ENCODE results near the gene WNT1.

The WNT1 gene

GRCh38 chr12:48978291-48978740 is at the start of gene WNT1:
Gene WNT1, plus strand, starts transcription at chr12:48978322. Its CDS starts 329 bp downstream, at chr12:48978651.
- Histone ChIP-seq H3K27ac (no peak within 1 kb of the TSS), H3K36me3 (ENCODE audit: insufficient read depth) (no peaks in the 10 kb centered on the region), H2AFZ (ENCODE audit: low read depth) (peak within 1 kb of the TSS; percentile 87), H3K27me3 (ENCODE audit: insufficient read depth, low read depth) (peaks cover 41% of the 10 kb centered on the region), H3K4me2 (peak within 1 kb of the TSS; percentile 51), H4K20me1 (ENCODE audit: insufficient read depth) (no peaks in the 10 kb centered on the region), H3K4me1 (ENCODE audit: low read depth, poor library complexity, severe bottlenecking) (peaks cover 27% of the 10 kb centered on the region), H3K9ac (no peak within 1 kb of the TSS; the same call in 1 of the 2 replicates), H3K79me2 (ENCODE audit: insufficient read depth, low read depth) (no peaks in the 10 kb centered on the region), H3K4me3 (IDR thresholded peaks at IDR 0.05; ENCODE audit: insufficient read depth, low read depth, low read length) (no peak within 1 kb of the TSS)
- peak; percentile 53; the same call in 1 of the 2 replicates for TF ChIP-seq CTCF (conservative IDR thresholded peaks at IDR 0.05; ENCODE audit: low read depth, low read length)

DNA sequence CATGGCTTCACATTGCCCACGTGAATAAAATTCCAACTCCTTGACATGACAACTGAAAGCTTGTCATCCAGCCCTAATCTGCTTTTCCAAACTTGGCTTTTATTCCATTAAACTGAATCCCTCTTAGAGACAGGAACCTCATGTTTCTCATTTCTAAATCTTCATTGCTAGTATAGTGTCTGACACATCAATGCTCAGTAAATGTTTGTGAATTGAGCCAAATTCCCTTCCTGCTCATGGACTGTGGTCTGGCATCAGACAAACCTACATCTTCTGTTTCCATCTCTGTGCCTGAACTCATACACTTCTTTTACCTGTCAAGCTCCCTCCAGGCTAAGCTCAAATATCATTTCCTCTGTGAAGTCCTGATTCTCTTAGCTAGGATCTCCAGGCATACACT is 48.6 kb upstream of the WNT1 start:
- Histone ChIP-seq H4K20me1 (ENCODE audit: insufficient read depth) (no peaks in the 10 kb centered on the region), H3K36me3 (ENCODE audit: insufficient read depth) (0 out of 2 replicates have a peak, but pooled peaks cover 2% of the 10 kb centered on the region), H3K4me2 (no peak overlapping the region)

DNA sequence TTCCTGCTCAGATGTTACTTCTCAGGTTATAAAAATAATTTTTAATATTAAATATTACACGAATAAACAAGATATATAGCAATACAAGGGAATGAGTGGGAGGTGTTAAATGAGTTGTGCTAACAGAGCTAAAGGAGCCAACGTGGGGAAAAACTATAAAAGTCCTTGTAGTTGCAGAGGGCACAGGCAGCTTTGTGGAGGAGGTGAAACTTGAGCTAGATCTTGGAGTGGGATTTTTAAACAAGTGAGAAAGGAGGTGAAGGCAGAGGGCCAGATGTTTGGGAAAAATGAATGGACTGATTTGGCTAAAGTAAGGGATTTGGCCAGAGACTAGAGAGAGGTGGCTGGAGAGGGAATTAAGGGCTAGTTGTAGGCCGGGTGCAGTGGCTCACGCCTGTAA is 47.6 kb upstream of the WNT1 start:
- Histone ChIP-seq H3K36me3 (ENCODE audit: insufficient read depth) (0 out of 2 replicates have a peak, but pooled peaks cover 3% of the 10 kb centered on the region), H3K9ac (no peak overlapping the region), H3K27me3 (ENCODE audit: insufficient read depth, low read depth) (no peaks in the 10 kb centered on the region), H3K27ac (no peak overlapping the region), H3K4me2 (no peak overlapping the region), H3K4me1 (ENCODE audit: low read depth, poor library complexity, severe bottlenecking) (peaks cover 27% of the 10 kb centered on the region), H4K20me1 (ENCODE audit: insufficient read depth) (no peaks in the 10 kb centered on the region), H3K4me3 (IDR thresholded peaks at IDR 0.05; ENCODE audit: insufficient read depth, low read depth, low read length) (no peak overlapping the region), H2AFZ (ENCODE audit: low read depth) (no peak overlapping the region), H3K79me2 (ENCODE audit: insufficient read depth, low read depth) (no peaks in the 10 kb centered on the region)
- TF ChIP-seq CTCF (conservative IDR thresholded peaks at IDR 0.05; ENCODE audit: low read depth, low read length), result no peak

More for the DNA sequence above, 48.6 kb upstream of the WNT1 start:
- Histone ChIP-seq H3K9ac (no peak overlapping the region), H2AFZ (ENCODE audit: low read depth) (no peak overlapping the region), H3K79me2 (ENCODE audit: insufficient read depth, low read depth) (no peaks in the 10 kb centered on the region), H3K4me1 (ENCODE audit: low read depth, poor library complexity, severe bottlenecking) (peaks cover 27% of the 10 kb centered on the region), H3K27ac (no peak overlapping the region), H3K4me3 (IDR thresholded peaks at IDR 0.05; ENCODE audit: insufficient read depth, low read depth, low read length) (no peak overlapping the region), H3K27me3 (ENCODE audit: insufficient read depth, low read depth) (no peaks in the 10 kb centered on the region)
- no peak for TF ChIP-seq CTCF (conservative IDR thresholded peaks at IDR 0.05; ENCODE audit: low read depth, low read length)

- H3K36me3 ChIP-seq (ENCODE audit: insufficient read depth), result peaks cover 5% of the 10 kb centered on the region; the same call in 1 of the 2 replicates
- H3K79me2 ChIP-seq (ENCODE audit: insufficient read depth, low read depth), result no peaks in the 10 kb centered on the region
- H3K27ac ChIP-seq, result no peak overlapping the region
- H3K4me3 ChIP-seq (IDR thresholded peaks at IDR 0.05; ENCODE audit: insufficient read depth, low read depth, low read length), result no peak overlapping the region
- H4K20me1 ChIP-seq (ENCODE audit: insufficient read depth), result no peaks in the 10 kb centered on the region
- no peak overlapping the region for H2AFZ ChIP-seq (ENCODE audit: low read depth)
- no peak for TF ChIP-seq CTCF (conservative IDR thresholded peaks at IDR 0.05; ENCODE audit: low read depth, low read length)
- no peak overlapping the region for H3K4me2 ChIP-seq
- no peak overlapping the region for H3K9ac ChIP-seq
- H3K4me1 ChIP-seq (ENCODE audit: low read depth, poor library complexity, severe bottlenecking), result peaks cover 13% of the 10 kb centered on the region
- no peaks in the 10 kb centered on the region for H3K27me3 ChIP-seq (ENCODE audit: insufficient read depth, low read depth)
These were observed 45.2 kb upstream of the WNT1 start for GRCh38 chr12:48932878-48933277.
